Measurements from ENCODE around the gene ZNF562.
A peak's percentile ranks its signal among the peaks of the same experiment; 100 is the strongest.
"Not testable (repeated sequence)": the region's sequence is repeated elsewhere in the genome, so short reads cannot be mapped to it uniquely, and the experiment has no call there.

The ZNF562 gene

GRCh38 chr19:9674663-9675357 lies at the start of gene ZNF562:
Gene ZNF562, minus strand, starts transcription at chr19:9675100. Its CDS starts 14,356 bp downstream, at chr19:9660744.
- DNase-seq: peak; percentile 69

- DNase-seq: no peak
These were observed 49.3 kb upstream of the ZNF562 start for GRCh38 chr19:9724157-9724556.

- DNase-seq: no peak
These were observed 47.0 kb upstream of the ZNF562 start for GRCh38 chr19:9721861-9722260.

- no peak for DNase-seq
These were observed 45.6 kb upstream of the ZNF562 start for GRCh38 chr19:9720541-9720940.

- no peak for DNase-seq
These were observed 36.9 kb upstream of the ZNF562 start for GRCh38 chr19:9711815-9712214.

GRCh38 chr19:9709305-9709704 lies 34.4 kb upstream of the ZNF562 start:
- DNase-seq: no peak

GRCh38 chr19:9705836-9706235 lies 30.9 kb upstream of the ZNF562 start:
- DNase-seq: no peak

GRCh38 chr19:9702186-9702585 lies 27.3 kb upstream of the ZNF562 start:
- DNase-seq: no peak

GRCh38 chr19:9700229-9700981 lies 25.5 kb upstream of the ZNF562 start:
- no peak for DNase-seq

- DNase-seq: not testable (repeated sequence)
These were observed 15.4 kb upstream of the ZNF562 start for GRCh38 chr19:9690301-9690700.

GRCh38 chr19:9679996-9680395 lies 5.1 kb upstream of the ZNF562 start:
- not testable (repeated sequence) for DNase-seq

- not testable (repeated sequence) for DNase-seq
These were observed 530 bp upstream of the ZNF562 start for GRCh38 chr19:9675358-9675901.

- DNase-seq: no peak
These were observed 813 bp downstream of the ZNF562 start for GRCh38 chr19:9673912-9674662.

- no peak for DNase-seq
These were observed 2.0 kb downstream of the ZNF562 start for GRCh38 chr19:9672893-9673292.

GRCh38 chr19:9671655-9672054 lies 3.2 kb downstream of the ZNF562 start:
- DNase-seq: no peak

- no peak for DNase-seq
These were observed 6.4 kb downstream of the ZNF562 start for GRCh38 chr19:9668544-9668943.

GRCh38 chr19:9667898-9668297 lies 7.0 kb downstream of the ZNF562 start:
- DNase-seq: no peak

GRCh38 chr19:9658769-9659168 lies 16.1 kb downstream of the ZNF562 start:
- no peak for DNase-seq

GRCh38 chr19:9653066-9653555 lies 21.8 kb downstream of the ZNF562 start:
- DNase-seq: not testable (repeated sequence)

- DNase-seq: not testable (repeated sequence)
These were observed 23.4 kb downstream of the ZNF562 start for GRCh38 chr19:9651464-9651863.

- no peak for DNase-seq
These were observed 24.6 kb downstream of the ZNF562 start for GRCh38 chr19:9650345-9650744.

- no peak for DNase-seq
These were observed 29.4 kb downstream of the ZNF562 start for GRCh38 chr19:9645472-9645871.

GRCh38 chr19:9644472-9644871 lies 30.4 kb downstream of the ZNF562 start:
- DNase-seq: no peak

Measured in activated CD4-positive, alpha-beta T cell treated with anti-CD3 and anti-CD28 coated beads for 1 hour (primary cell).